ENCODE results near the gene COX6A2.

DNA sequence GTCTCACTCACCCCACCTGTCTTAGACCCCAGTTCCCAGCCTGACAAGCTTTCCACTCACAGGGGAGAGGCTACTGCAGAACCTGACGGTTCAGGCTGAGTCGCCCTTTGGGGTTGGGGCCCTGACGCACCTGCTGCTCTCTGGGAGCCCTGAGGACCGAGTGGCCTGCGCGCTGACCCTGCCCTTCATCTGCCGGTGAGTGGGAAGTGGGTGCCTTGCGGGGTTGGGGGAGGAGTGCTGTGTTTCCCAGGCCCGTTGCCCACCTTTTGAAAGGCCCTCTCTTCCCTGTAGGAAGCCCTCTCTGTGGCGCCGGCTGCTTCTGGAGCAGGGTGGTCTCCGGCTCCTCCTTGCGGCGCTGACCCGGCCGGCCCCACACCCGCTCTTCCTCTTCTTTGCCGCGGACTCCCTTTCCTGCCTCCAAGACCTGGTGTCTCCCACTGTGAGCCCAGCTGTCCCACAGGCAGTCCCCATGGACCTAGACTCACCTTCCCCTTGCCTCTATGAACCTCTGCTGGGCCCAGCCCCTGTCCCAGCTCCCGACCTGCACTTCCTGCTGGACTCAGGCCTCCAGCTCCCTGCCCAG, 37.7 kb upstream of the COX6A2 start:
- TF ChIP-seq, protein P1, sequence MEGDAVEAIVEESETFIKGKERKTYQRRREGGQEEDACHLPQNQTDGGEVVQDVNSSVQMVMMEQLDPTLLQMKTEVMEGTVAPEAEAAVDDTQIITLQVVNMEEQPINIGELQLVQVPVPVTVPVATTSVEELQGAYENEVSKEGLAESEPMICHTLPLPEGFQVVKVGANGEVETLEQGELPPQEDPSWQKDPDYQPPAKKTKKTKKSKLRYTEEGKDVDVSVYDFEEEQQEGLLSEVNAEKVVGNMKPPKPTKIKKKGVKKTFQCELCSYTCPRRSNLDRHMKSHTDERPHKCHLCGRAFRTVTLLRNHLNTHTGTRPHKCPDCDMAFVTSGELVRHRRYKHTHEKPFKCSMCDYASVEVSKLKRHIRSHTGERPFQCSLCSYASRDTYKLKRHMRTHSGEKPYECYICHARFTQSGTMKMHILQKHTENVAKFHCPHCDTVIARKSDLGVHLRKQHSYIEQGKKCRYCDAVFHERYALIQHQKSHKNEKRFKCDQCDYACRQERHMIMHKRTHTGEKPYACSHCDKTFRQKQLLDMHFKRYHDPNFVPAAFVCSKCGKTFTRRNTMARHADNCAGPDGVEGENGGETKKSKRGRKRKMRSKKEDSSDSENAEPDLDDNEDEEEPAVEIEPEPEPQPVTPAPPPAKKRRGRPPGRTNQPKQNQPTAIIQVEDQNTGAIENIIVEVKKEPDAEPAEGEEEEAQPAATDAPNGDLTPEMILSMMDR (conservative IDR thresholded peaks at IDR 0.05 in 1 of 2, IDR thresholded peaks at IDR 0.05 in 1 of 2; ENCODE audit: low read depth in 1 of 2, low read length in 2 of 2), result no peak
- TF ChIP-seq EZH2 (IDR thresholded peaks at IDR 0.05; ENCODE audit: low read length, missing control alignments), result no peak

Data from fibroblast of lung (primary cell).